COLO829 (cell line): ENCODE data around the gene DSE.
A peak's percentile ranks its signal among the peaks of the same experiment; 100 is the strongest.
"Not testable (repeated sequence)": the region's sequence is repeated elsewhere in the genome, so short reads cannot be mapped to it uniquely, and the experiment has no call there.

Experiments used
- DNase-seq: peaks from one replicate; pipeline ENCODE4 v3.0.0; 2012; ENCODE audit warnings: low spot score

The DSE gene

DNA sequence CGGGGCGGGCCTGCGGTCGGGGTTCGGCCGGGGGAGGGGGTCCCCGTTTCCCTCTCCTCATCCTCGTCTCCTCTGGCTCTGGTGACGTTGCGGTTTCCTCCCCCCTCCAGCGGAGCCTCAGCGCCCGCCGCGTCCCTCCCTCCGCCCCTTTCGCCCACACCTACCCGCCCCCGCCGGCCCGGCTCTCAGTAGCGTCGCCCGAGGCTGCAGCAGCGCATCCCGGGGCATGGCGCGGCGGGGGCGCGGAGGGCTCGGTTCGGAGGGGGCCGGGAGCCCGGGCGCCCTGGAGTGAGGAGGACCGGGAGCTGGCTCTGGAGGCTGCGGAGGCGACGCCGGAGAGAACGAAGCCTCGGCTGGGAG lies at the start of gene DSE:
Gene DSE (plus strand): TSS at position 188 of the 360 bp plus-strand sequence. CDS start 28,304 bp downstream, outside the sequence.
- no peak for DNase-seq

DNA sequence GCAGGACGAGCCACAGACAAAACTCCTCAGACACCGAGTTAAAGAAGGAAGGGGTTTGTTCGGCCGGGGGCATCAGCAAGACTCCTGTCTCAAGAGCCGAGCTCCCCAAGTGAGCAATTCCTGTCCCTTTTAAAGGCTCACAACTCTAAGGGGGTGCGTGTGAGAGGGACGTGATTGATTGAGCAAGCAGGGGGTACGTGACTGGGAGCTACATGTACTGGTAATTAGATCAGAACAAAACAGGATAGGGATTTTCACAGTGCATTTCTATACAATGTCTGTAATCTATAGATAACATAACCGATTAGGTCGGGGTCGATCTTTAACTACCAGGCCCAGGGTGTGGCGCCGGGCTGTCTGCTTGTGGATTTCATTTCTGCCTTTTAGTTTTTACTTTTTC lies 48.8 kb upstream of the DSE start:
- not testable (repeated sequence) for DNase-seq

DNA sequence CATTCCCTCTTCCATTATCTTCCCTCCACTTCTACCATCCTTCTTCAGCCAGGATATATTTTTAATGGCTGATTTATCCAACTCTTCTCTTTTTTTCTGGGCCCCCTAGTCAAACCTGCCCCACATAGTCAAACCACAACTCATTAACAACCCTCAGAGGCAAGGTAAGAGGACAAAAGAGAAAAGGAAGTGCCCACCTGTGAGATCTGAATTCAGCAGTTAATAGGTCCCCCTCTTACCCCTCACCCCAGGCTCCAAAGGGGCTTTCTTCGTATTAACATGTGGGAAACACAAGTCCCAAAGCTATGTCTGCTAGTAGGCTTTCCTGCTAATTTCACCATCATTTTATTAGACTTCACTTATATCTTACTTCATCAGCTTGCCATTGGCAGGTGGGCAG lies 46.9 kb upstream of the DSE start:
- DNase-seq = no peak

DNA sequence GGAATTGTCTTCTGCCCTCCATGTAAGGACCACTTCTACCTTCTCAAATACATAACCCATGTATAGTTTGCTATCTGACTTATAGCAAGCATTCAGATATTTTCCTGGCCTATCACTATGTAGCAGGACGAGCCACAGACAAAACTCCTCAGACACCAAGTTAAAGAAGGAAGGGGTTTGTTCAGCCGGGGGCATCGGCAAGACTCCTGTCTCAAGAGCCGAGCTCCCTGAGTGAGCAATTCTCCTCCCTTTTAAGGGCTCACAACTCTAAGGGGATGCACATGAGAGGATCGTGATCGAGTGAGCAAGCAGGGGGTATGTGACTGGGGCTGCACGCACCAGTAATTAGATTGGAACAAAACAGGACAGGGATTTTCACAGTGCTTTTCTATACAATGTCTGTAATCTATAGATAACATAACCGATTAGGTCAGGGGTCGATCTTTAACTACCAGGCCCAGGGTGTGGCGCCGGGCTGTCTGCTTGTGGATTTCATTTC lies 45.1 kb upstream of the DSE start:
- DNase-seq = not testable (repeated sequence)

DNA sequence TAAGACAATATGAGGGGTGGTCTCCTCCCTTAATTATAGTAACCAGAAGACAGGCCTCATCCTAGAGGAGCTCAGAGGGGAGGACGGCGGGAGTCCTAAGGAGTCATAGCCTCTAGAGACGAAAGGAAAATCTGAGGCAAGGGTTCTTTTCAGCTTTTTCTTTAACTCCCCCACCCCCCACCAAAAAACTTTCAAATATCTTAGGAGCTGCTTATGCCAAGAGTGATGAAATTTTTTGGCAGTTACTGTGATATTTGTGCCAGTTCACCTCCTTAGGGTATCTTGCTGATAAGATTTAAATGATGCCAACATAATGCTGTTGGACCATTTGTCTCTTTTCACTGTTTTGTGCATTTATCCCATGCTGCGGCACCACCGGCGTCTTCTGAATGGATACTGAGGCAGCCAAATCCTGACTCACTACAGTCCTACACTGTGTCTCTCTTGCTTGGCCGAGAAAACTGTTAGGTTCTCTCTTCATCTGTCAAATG lies 44.5 kb upstream of the DSE start:
- no peak for DNase-seq

DNA sequence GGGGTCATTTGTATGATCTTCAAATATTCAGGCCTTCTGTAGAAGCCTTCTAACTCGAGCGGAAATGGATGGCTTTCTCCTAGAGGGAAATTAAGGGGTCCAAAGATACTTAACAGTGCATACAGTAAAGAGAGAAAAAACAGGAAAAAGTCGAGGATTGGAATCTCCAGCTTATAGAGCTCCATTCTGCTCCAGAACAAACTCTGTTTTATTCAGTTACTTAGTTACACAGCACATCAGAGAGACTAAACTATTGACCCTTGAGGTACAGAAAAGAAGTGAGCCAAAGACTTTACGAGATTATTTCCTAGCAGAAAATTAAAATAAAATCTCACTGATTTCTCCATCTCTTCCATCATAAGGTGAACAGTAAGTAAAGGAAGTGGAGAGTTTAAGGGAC lies 43.8 kb upstream of the DSE start:
- DNase-seq = no peak

DNA sequence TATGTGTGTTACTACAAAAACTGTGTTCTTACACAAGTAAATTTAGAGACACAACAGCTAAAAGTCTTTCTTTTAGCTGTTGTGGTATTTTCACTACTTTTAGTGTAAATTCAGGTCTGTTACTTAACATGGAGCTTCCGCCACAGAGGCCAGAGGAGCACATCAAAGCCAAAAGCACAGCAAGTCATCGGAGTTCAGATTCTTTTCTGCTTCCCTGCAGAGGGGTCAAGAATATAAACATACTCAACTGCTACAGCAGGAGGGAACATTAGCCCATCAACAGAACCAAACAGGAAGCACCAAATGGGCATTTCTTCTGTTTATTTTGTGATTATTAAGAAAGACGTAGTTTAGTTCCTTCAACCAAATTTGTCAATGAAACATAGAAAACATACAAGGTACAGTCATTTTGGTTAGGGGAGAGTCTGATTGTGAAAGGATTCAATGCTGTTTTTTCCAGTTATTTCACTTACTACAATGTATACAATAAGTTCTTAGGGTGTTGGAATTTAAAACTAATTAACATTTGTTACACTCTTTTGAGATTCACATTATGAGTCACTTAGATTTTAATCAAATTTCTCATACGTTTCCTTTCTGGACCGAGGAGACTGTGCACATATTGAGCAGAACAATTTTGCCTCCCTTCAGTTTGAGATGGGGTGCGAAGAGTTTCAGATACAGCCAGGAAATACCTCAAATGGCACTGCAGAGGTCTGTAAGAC lies 42.8 kb upstream of the DSE start:
- no peak for DNase-seq

DNA sequence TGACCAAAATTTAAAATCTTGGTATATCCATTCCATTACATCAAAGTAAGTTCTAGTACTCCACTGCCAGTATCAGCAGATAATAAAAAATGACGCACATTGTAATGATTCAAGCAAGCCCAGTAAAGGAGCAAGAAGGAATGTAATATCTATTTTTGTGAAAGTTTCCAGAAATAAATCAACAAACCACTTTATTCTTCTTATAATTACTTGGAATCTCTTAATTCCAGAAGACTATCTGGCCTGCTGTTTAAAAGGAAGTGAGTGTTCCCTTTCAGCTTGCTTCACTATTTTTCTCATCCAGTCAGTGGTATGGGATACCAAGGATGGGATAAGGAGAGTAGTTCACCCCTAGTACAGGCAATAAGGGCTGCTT lies 42.2 kb upstream of the DSE start:
- DNase-seq = peak; percentile 26

DNA sequence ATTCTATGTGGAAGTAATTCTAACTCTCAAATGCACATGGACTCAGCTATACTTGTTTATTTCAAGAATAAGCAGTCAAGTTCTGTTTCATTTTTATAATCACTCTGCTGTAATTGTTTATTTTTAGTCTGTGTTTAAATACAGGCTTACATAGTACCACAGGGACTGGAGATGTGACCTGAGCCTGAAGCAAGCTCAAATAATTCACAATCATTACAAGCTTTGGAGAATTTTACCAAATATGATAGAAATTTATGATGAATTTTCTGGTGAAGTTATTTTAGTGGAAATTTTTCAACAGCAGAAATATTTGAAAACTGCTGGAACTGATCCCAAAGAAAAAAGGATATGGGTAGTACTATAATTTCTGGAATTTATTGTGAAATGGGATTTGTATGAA lies 41.6 kb upstream of the DSE start:
- DNase-seq = no peak

DNA sequence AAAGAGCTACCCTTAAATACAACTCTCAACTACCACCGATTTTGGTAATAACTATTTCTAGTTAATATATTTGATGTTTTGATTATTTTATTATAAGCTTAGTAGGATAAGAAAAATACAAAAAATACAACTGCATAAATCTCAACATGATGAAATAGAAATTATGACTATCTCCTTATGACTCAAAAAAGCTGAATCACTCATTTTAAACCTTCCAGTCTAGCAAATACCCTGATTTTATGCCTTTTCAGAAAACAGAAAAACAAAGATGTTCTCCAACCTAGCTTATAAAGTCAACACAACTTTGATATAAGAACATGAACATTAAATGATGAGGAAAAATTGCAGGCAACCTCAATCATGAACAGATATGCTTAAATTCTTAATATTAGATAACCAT lies 40.2 kb upstream of the DSE start:
- DNase-seq = no peak

DNA sequence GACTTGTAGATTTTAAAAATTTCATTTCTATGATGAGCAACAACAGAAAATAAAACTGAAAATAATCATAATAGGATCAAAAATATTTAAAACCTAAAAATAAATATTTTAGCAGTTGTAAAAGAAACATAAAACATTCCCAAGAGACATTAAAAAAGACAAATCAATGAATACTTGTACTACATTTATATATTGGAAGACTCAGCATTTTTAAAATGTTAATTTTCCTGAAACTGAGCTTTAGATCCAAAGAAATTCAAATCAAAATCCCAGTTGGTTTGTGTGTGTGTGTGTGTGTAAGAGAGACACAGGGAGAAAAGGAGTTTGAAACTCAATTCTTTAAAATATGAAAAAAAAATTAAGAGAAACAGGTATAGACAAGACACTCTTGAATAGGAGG lies 38.7 kb upstream of the DSE start:
- DNase-seq = no peak

DNA sequence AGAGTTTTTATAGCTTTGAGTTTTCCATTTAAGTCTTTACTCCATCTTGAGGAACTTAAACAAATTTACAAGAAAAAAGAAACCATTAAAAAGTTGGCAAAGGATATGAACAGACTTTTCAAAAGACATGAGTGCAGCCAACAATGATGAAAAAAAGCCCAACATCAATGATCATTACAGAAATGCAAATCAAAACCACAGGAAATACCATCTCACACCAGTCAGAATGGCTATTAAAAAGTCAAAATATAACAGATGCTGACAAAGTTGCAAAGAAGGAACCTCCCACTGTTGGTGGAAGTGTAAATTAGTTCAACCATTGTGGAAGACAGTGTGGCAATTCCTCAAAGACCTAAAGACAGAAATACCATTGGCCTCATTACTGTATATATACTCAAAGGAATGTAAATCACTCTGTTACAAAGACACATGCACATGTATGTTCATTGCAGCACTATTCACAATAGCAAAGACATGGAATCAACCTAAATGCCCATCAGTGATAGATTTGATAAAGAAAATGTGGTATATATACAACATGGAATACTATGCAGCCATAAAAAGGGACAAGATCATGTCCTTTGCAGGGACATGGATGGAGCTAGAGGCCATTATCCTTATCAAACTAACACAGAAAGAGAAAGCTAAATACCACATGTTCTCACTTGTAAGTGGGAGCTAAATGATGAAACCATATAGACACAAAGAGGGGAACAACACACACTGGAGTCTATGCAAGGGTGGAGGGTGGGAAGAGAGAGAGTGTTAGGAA lies 35.9 kb upstream of the DSE start:
- not testable (repeated sequence) for DNase-seq

DNA sequence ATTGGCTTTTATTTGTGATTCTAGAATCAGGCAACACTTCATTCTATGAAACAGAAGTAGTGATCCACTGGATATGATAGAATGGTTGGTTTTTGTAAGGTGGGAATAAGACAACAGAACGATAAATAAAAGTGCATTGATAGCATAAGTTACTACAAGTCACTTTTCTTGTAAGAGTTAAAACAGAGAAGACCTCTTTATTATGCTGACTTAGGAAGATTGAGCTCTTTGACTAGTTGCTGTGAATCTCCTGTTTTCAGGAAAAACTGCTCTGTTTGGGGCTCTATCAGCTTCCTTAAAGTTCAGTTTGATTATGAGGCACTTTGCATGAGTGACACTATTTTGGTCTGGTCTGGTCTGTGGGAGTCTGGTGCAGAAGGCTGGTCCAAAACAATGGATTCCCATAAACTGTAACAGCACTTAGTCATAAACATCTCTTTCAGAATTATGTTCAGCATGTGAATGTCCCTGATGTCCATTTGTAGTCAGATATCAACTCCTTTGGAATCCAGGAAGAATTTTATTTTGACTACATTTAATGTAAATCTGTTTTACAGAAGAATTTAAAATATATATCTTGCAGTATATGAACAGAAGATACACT lies 35.0 kb upstream of the DSE start:
- DNase-seq = no peak

DNA sequence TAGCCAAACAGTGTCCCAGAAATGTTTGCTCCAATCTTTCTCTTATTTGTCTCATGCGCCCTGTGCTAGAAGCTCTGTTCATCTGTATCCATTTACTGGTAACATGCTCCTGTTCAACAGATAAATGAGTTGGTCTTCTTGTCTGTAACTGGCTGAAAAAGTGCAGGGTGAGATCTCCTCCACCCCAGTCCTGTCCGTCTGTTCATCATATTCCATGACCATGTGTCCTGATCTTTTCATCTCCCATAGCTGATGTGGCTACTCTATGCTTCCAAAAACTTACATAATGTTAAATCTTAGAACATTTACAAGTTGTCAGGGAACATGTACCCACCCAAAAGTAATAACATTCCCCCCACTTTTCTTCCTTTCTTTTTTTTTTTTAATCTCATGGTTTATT lies 31.8 kb upstream of the DSE start:
- DNase-seq = no peak

DNA sequence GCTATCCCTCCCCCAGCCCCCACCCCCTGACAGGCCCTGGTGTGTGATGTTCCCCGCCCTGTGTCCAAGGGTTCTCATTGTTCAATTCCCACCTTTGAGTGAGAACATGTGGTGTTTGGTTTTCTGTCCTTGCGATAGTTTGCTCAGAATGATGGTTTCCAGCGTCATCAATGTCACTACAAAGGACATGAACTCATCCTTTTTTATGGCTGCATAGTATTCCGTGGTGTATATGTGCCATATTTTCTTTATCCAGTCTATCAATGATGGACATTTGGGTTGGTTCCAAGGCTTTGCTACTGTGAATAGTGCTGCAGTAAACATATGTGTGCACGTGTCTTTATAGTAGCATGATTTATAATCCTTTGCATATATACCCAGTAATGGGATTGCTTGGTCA lies 30.1 kb upstream of the DSE start:
- DNase-seq = not testable (repeated sequence)

DNA sequence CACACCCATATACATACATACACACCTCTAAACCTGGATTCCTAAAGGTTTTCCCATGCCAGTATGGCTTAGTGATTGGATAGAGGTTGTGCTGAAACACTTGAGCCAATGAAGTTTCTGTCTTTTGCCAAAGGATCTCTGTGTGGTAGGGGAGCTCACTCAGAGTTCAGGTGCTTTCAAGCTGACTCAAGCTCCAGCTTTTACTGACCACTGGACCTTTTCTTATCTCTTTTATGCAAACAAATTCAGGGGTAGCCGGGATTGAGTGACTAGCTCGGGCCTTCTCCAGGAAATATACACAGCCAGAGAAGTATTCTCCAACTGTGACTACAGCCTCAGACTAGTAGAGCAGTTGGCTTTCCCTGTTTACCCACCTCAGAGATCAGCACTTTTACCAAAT lies 21.5 kb upstream of the DSE start:
- no peak for DNase-seq

DNA sequence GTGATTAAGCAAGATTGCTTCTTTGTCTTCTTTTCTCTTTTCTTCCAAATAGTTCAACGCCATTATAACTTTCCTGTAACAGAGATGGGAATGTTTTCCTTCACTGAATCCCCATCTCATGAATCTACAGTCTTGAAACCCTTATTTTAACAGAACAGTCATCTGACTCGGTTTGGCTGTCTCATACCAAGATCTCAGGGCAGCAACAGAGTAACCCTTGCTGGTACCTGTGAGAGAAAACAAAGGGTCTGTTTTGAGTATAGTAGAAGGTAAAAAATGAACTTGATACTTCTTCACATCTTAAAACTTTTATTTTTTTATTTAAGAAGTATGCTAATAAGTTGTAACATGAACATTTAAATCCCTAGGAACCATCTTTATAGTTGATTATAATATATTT lies 19.6 kb upstream of the DSE start:
- DNase-seq = no peak

DNA sequence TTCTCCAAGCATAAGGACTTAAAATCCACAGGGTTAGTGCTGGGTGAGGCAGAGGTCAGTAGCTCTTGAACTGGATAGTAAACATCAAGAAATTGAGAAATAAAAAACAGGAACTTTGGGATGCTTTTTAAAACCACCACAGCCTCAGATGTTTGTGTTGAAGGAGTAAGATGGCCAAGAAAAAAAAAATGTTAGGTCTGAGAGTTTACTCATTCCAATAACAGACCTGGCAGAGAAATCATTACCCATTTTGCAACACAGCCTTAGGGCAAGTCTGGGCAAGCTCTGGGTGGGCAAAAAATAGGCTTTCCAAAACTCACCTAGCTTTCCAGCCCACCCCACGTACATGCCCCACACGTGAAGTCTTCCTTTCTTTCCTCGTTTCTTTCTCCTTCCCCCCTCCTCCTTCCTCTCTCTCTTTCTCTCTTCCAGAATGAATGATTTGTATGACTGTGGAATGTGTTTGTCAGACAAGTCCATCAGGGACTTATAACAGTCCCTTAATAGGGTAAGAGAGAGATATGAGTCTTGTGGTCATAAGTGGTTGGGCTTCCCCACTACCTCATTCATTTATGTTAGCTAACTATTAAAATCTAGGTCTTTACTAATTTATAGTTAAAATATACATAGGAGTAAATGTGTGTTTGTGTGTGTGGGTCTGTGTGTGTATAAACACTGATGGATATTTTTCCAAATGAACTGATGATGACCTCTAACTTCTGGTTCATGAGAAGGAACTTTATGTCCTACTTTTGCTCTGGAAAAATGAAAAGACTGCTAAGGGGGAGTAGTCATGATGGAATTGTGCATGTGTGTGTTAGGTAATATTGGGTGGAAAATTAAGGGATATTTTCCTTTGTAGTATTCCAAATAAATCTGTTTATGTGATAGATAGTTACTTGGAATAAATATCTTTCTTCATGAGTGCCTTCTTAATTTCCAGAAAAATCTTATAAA lies 18.0 kb upstream of the DSE start:
- DNase-seq = no peak

DNA sequence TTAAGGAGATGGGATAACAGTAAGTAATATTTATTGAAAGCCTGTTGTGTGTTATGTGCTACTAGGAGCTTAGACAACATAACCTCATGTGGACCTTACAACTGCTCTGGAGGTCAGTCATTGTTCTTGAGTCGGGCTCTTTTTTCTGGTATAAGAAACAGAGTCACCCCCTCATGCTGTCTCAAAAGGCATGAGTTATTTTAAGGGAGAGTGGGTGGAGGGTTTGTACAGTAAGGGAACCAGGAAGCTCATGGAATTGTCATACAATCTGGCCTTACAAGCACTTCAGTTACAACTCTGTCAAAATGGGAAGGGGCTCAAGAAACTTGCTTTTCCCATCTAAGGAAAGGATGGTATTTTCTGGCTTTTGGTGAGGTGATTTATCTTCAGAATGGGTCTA lies 16.5 kb upstream of the DSE start:
- no peak for DNase-seq

DNA sequence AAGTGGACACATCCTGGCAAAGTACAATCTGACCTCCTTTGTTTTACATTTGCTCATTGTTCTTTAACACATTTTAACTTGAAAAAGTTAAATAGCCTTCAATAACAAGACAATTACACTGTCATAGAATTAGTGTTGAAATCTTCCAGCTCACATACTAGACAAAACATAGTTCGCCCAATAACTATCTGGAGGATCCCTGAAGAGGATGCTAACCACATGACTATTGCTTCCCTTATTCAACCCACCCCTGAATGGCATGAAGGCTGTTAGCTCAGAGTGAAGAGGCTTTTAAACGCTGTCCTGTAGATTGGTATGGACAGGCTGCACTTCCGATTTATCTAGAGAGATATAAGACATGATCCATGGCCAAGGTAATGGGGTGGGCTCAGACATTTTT lies 15.0 kb upstream of the DSE start:
- no peak for DNase-seq

DNA sequence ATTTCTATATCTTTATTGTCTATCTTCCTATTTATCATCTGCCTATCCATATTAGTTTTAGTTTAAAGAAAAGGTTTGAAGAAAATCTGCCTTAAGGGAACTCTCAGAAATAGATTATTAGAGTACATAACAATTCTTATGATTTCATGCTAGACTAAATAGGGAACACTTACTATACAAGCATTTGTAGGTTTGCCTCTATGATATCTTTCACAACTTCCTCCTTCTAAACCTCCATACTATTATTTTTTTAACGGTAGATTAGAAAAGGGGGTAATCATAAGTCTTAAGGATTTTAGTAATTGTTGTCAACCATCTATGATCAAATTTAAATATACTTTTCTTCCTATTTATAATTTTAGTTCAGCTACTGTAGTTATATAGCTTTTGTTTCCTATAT lies 11.6 kb upstream of the DSE start:
- DNase-seq = no peak

DNA sequence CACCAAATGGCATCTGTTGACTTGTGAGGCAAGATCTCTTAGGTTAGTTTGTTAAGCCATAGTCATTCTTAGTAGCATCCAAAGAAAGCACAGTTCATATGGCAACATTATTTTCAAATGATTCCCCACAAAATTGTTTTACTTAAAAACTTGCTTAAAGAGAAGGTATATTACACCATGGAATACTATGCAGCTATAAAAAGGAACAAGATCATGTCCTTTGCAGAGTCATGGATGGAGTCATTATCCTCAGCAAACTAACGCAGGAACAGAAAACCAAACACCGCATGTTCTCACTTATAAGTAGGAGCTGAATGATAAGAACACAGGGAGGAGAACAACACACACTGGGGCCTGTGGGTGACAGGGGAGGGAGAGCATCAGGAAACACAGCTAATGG lies 10.9 kb upstream of the DSE start:
- DNase-seq = no peak
